Activated gamma-delta T cell treated with anti-CD3 and anti-CD28 coated beads, Interleukin-2, amount 50 U/mL, for 16 hours (primary cell): ENCODE data around the gene SNX7.

ENCODE experiments used
- DNase-seq: peaks from one replicate; pipeline ENCODE4 v3.0.0-alpha.2; 2020; ENCODE audit warnings: low read depth

Gene SNX7

GRCh38 chr1:98766255-98766654, 104.7 kb downstream of the SNX7 start:
- no peak for DNase-seq

DNA sequence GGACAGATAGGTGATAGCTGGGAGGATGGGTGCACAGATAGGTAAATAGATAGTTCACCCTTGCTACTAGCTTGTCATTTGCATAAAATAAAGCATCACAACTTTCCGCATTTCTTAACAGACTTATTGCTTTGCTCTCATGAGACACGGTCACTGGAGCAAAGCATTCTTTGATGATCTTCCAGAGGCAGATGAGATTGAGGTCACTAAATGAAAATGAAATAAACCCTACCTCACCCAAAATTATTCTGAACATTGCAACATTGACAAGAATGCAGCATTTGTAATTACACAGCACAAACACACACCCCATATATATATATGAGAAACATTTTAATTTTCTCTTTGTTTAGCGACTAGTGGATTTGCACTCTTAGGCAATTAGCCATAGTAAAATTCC, 107.6 kb downstream of the SNX7 start:
- DNase-seq, result no peak

DNA sequence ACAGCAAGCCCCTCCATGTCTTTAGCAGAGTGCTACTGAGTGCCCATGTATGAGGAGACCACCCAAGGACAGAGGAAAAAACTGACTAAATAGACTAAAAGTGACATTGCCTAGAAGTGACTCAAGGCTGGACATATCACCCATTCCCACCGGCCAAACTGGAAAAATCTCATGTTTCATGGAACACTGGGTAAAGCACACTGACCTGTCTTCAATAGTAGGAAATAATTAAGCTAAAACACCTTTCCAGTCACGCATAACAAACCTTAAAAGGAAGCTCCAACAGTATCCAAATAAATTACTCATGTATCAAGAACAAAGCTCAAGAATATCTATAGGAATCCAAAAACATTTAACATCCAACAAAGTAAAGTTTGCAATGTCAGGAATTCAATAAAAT, 120.4 kb downstream of the SNX7 start:
- no peak for DNase-seq

DNA sequence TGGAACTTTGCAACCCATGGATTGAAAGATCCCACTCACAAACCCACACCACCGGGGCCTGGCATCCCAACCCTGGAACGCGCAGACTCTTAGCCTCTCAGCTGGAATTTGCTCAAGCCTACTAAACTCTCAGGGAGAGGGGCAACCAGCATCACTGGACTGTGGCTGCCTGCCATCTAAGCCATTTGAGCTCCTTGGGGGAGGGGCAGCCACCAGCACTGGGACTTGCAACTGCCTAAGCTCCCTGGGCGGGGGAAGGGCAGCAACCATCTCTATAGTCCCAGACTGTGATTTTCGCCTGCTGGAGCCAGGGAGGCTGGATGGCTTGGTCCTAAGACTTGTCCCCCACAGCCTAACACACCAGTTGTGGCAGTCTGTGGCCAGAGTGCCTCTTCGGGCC, 122.3 kb downstream of the SNX7 start:
- DNase-seq, result no peak

DNA sequence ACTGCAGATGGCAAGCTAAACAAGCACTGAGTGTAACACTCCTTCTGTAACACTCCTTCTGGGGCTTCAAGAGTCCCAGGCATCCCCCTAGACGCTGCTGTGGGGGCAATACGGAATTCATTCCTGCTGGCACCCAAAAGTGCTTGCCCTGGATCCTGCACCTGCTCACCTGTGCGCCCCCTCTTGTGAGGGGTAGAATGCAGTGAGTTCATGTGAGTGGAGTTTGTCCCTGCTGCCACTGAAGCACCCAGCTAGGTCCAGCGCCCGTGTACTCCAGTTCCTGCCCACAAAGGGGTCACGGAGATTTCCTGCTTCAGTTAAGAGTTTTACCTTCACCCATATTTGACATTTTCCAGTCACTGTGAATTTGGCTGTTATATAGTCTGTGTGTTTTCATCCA, 130.0 kb downstream of the SNX7 start:
- no peak for DNase-seq

DNA sequence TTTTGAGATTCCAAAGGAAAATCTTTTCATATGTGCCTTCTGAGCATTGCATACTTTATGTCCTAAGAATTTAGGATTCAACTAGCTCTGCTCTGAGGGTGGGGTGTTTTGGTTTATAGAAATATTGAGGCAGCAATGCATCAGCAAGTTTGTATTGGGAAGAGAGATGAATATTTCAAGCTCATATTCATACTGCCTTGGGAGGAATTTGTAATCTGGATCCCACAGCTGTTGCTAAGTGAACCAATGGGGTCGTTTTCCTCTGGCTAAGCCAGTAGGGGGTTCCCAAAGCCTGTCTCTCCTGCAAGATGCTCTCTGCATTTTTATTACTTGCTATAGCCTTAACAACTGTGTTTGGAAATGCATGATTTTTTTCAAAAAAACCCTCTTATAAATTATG, 130.6 kb downstream of the SNX7 start:
- no peak for DNase-seq

DNA sequence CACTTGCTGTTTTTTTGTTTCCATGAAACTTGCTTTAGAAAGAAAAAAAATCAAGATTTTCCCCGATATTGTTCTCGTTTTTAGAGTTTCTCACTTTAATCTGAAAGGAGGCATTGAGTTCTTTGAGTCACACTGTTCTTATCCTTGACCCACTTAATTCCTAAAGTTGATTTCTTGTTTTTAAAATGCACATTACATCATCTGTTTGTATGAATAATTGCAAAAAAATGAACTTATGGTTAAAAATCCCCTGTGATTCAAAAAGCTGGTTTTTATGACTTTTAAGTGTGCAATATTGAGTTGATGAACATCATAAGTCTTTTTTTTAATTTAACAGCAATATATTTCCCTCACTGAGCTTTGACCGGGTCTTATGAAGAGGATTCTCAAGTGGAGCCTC, 131.6 kb downstream of the SNX7 start:
- no peak for DNase-seq

DNA sequence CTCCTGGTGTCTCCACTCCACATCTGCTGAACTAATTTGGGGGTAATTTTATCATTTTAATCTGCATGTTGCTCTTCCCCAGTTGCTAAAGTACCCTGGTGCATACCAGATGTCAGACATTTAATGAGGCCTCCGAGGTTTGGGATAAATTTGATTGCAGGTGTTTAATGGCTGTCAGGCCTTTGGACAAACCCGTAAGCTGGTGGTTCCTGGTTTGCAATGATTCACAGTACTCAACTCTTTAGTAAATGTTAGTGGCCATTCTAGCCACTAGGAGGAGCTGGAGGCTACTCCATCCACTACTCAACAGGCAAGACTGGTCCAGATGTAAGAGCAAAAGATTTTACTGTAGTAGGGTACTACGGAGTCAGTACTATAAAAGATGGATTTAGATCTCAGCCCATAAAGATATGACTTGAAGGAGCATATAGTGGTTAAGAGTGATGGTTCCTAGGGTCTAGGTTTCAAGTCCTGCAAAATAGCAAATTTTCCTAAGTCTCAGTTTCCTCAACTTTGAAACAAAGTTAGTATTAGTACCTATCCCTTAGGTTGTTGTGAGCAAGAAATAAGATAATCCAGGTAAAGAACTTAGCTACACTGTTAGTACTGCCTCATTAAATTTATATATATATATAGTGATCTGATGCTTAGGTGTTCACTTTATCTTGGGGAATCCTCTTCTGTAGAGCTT, 132.8 kb downstream of the SNX7 start:
- peak; percentile 25 for DNase-seq

DNA sequence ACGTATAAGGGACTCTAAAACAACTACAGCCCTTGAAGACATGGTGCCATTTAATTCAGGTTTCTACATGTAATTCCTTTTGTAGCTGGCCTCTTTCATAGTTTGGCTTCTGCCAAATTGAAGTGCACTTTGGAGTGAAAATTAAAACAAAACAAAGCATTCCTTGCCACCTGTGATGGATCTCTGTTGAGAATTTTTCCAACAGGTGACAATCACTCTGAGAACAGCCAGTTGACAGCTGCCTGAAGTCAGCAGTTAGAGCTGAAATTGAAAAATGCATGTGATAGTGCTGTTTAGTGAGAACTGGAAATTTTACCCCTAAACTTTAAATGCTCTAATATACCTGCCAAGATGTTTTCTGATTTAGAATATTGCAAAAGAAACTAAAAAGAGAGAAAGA, 134.5 kb downstream of the SNX7 start:
- no peak for DNase-seq

DNA sequence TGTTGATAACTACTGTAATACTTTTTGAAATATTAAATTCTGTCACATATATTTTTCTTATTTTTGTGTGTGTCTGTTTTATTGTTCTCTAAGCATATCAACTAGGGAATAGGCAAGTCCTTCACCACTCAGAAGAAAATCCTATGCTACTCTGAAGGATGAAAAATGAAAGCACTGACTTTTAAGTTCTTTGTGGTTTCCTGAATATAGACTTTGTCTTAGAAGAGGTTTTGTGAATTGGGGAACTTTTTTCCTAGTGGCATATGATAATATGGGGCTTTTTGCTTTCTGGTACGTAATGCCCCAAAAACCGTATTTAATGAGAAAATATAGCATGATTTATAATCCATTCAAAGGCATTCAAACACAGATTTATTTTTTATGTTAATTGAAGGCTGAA, 136.0 kb downstream of the SNX7 start:
- DNase-seq, result no peak
